ENCODE measurements around the gene TSHR.
"Not testable (repeated sequence)": the region's sequence is repeated elsewhere in the genome, so short reads cannot be mapped to it uniquely, and the experiment has no call there.

The TSHR gene

DNA sequence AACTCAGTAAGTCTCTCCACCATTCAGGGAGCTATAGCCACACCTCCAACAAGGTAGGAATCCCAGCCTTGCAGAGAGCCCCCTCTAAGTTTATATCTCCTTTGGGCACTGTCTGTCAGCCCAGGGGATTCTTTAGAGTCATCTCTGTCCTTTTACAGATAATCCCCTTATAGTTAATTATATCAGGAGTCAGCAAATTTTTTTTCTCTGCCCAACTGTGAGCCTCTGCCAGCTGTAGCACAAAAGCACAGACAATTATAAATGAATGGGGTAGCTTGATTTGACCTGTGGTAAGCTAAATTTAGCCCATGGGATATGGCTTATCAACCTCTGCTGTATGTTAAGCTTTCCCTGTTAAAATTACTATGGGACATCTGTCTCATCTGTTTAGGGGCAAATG lies 22.1 kb upstream of the TSHR start:
- Histone ChIP-seq H3K27me3 (ENCODE audit: control insufficient read depth in 1 of 2, insufficient read depth in 2 of 2, low read length in 2 of 2) (no peaks in the 10 kb centered on the region), H3K9me3 (ENCODE audit: low read length) (no peaks in the 10 kb centered on the region), H3K4me1 (ENCODE audit: insufficient read depth, low read length) (no peaks in the 10 kb centered on the region), H3K4me3 (ENCODE audit: low read depth in 1 of 2, low read length in 2 of 2) (no peak overlapping the region), H3K36me3 (ENCODE audit: insufficient read depth, low read length) (no peaks in the 10 kb centered on the region), H3K9ac (ENCODE audit: low read length) (no peak overlapping the region), H3K27ac (ENCODE audit: low read depth, low read length) (no peak overlapping the region)

GRCh38 chr14:80933686-80934085 lies 21.7 kb upstream of the TSHR start:
- H3K9ac ChIP-seq (ENCODE audit: low read length): no peak overlapping the region
- H3K36me3 ChIP-seq (ENCODE audit: insufficient read depth, low read length): no peaks in the 10 kb centered on the region

DNA sequence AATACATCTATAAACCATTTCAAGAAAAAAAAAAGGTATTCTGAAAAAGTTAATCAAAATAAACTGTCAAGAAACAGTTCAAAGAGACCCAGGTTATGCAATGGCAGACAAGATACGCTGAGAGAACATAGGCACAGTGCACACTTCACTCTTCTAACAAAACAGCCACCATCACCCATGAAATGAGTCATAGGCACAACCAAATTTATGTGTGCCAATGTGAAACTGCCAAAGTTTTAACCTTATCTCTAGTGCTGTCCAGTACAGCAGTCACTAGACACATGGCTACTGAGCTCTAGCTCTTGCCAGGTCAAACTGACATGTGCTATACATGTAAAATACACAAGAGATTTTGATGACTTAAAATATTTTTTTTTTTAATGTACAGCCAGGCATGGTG lies 15.3 kb upstream of the TSHR start:
- no peaks in the 10 kb centered on the region for H3K9me3 ChIP-seq (ENCODE audit: low read length)
- no peaks in the 10 kb centered on the region for H3K36me3 ChIP-seq (ENCODE audit: insufficient read depth, low read length)
- H3K27me3 ChIP-seq (ENCODE audit: control insufficient read depth in 1 of 2, insufficient read depth in 2 of 2, low read length in 2 of 2): no peaks in the 10 kb centered on the region
- H3K9ac ChIP-seq (ENCODE audit: low read length): no peak overlapping the region
- H3K27ac ChIP-seq (ENCODE audit: low read depth, low read length): no peak overlapping the region
- H3K4me3 ChIP-seq (ENCODE audit: low read depth in 1 of 2, low read length in 2 of 2): no peak overlapping the region
- H3K4me1 ChIP-seq (ENCODE audit: insufficient read depth, low read length): peaks cover 13% of the 10 kb centered on the region

More at GRCh38 chr14:80933686-80934085, 21.7 kb upstream of the TSHR start:
- H3K27ac ChIP-seq (ENCODE audit: low read depth, low read length): no peak overlapping the region
- no peak overlapping the region for H3K4me3 ChIP-seq (ENCODE audit: low read depth in 1 of 2, low read length in 2 of 2)
- H3K4me1 ChIP-seq (ENCODE audit: insufficient read depth, low read length): no peaks in the 10 kb centered on the region
- H3K9me3 ChIP-seq (ENCODE audit: low read length): no peaks in the 10 kb centered on the region
- no peaks in the 10 kb centered on the region for H3K27me3 ChIP-seq (ENCODE audit: control insufficient read depth in 1 of 2, insufficient read depth in 2 of 2, low read length in 2 of 2)

- H3K4me3 ChIP-seq (ENCODE audit: low read depth in 1 of 2, low read length in 2 of 2): peak within 1 kb of the TSS; percentile 80 to 88
- peak within 1 kb of the TSS; percentile 59 for H3K9ac ChIP-seq (ENCODE audit: low read length)
- peak within 1 kb of the TSS; percentile 48 for H3K27ac ChIP-seq (ENCODE audit: low read depth, low read length)
- H3K36me3 ChIP-seq (ENCODE audit: insufficient read depth, low read length): no peaks in the 10 kb centered on the region
- no peaks in the 10 kb centered on the region for H3K9me3 ChIP-seq (ENCODE audit: low read length)
- no peaks in the 10 kb centered on the region for H3K27me3 ChIP-seq (ENCODE audit: control insufficient read depth in 1 of 2, insufficient read depth in 2 of 2, low read length in 2 of 2)
- H3K4me1 ChIP-seq (ENCODE audit: insufficient read depth, low read length): peaks cover 13% of the 10 kb centered on the region
These were observed 13.9 kb upstream of the TSHR start, which contains the start of gene CEP128 for GRCh38 chr14:80941241-80942185. Gene CEP128, minus strand, starts transcription at chr14:80941738.

DNA sequence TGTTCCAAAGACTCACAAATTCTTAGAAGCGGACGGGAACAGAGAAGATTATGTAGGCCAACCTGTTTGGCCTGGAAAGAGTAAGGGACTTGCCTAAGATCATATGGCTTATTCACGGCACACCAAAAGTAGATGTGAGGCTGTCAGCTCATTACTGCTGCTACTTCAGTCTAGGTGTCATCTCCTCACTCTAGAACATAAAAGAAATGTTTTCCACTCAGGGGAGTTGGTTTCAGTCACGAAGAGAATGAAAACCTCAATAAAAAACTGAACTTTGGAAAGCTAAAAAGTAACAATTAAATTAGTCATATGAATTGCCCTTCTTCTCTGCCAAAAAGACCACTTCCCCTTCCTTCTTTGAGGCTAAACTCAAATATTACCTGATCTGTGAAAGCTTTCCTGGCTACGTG lies 13.2 kb upstream of the TSHR start:
- Histone ChIP-seq H3K36me3 (ENCODE audit: insufficient read depth, low read length) (no peaks in the 10 kb centered on the region), H3K27me3 (ENCODE audit: control insufficient read depth in 1 of 2, insufficient read depth in 2 of 2, low read length in 2 of 2) (no peaks in the 10 kb centered on the region), H3K4me3 (ENCODE audit: low read depth in 1 of 2, low read length in 2 of 2) (peak overlapping the region in 1 of 2 donors; percentile 80), H3K27ac (ENCODE audit: low read depth, low read length) (peak overlapping the region; percentile 41), H3K9ac (ENCODE audit: low read length) (peak overlapping the region; percentile 59), H3K9me3 (ENCODE audit: low read length) (no peaks in the 10 kb centered on the region), H3K4me1 (ENCODE audit: insufficient read depth, low read length) (peaks cover 13% of the 10 kb centered on the region)

DNA sequence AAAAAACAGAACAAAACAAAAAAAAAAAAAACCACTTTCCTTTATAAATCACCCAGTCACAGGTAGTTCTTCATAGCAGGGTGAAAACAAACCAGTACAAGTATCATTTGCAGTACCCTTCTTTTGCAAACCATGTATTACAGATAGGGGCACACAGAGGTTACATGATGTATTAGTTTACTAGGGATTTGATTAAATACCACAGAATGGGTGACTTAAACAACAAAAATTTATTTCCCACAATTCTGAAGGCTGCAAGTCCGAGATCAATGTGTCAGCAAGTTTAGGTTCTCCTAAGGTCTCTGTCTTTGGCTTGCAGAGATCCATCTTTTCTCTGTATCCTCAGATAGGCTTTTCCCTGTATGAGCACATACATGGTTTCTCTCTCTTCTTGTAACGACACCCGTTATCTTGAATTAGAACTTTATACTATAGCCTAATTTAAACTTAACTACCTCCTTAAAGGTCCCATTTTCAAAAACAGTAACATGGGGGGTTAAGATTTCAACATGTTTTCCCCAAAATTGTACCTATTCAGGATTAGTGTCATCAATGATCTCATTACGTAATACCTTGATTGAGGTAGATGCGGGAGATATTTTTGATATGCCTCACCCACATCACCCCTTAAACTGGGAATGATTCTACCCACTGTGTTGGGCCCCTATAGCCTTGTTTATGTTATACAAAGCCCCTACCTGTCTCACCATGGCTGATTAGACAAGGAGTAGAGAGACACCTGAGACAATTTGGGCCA lies 10.4 kb upstream of the TSHR start:
- no peak overlapping the region for H3K4me3 ChIP-seq (ENCODE audit: low read depth in 1 of 2, low read length in 2 of 2)
- no peaks in the 10 kb centered on the region for H3K27me3 ChIP-seq (ENCODE audit: control insufficient read depth in 1 of 2, insufficient read depth in 2 of 2, low read length in 2 of 2)
- H3K9ac ChIP-seq (ENCODE audit: low read length): no peak overlapping the region
- H3K9me3 ChIP-seq (ENCODE audit: low read length): no peaks in the 10 kb centered on the region
- H3K4me1 ChIP-seq (ENCODE audit: insufficient read depth, low read length): peaks cover 13% of the 10 kb centered on the region
- H3K36me3 ChIP-seq (ENCODE audit: insufficient read depth, low read length): no peaks in the 10 kb centered on the region
- no peak overlapping the region for H3K27ac ChIP-seq (ENCODE audit: low read depth, low read length)

- H3K4me3 ChIP-seq (ENCODE audit: low read depth in 1 of 2, low read length in 2 of 2): no peak overlapping the region
- no peak overlapping the region for H3K27ac ChIP-seq (ENCODE audit: low read depth, low read length)
- peaks cover 9% of the 10 kb centered on the region for H3K4me1 ChIP-seq (ENCODE audit: insufficient read depth, low read length)
- H3K9ac ChIP-seq (ENCODE audit: low read length): no peak overlapping the region
- H3K9me3 ChIP-seq (ENCODE audit: low read length): no peaks in the 10 kb centered on the region
- H3K36me3 ChIP-seq (ENCODE audit: insufficient read depth, low read length): no peaks in the 10 kb centered on the region
- H3K27me3 ChIP-seq (ENCODE audit: control insufficient read depth in 1 of 2, insufficient read depth in 2 of 2, low read length in 2 of 2): no peaks in the 10 kb centered on the region
These were observed 9.2 kb upstream of the TSHR start for GRCh38 chr14:80946187-80946586.

- H3K4me1 ChIP-seq (ENCODE audit: insufficient read depth, low read length): peaks cover 9% of the 10 kb centered on the region
- no peaks in the 10 kb centered on the region for H3K36me3 ChIP-seq (ENCODE audit: insufficient read depth, low read length)
- no peak overlapping the region for H3K27ac ChIP-seq (ENCODE audit: low read depth, low read length)
- no peak overlapping the region for H3K9ac ChIP-seq (ENCODE audit: low read length)
- H3K27me3 ChIP-seq (ENCODE audit: control insufficient read depth in 1 of 2, insufficient read depth in 2 of 2, low read length in 2 of 2): no peaks in the 10 kb centered on the region
- no peak overlapping the region for H3K4me3 ChIP-seq (ENCODE audit: low read depth in 1 of 2, low read length in 2 of 2)
- no peaks in the 10 kb centered on the region for H3K9me3 ChIP-seq (ENCODE audit: low read length)
These were observed 8.6 kb upstream of the TSHR start for GRCh38 chr14:80946797-80947196.

DNA sequence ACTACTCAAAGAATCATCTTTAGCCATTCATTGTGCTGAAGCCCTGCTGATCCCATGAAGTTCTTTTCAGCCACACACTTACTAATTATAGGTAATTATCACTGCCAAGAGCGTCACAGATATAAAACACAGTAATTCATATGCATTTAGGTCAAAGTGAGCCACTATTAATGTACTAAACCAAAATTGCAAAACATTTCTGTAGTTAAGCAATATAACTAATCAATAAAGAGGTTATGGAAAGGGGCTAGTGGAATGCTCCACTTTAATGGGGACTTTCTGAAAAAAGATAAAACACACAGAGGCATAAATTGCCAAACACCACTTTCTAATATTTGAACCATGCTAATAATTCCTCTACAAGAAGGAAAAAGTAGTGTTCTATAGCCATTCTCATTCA lies 7.1 kb upstream of the TSHR start:
- no peak overlapping the region for H3K9ac ChIP-seq (ENCODE audit: low read length)

DNA sequence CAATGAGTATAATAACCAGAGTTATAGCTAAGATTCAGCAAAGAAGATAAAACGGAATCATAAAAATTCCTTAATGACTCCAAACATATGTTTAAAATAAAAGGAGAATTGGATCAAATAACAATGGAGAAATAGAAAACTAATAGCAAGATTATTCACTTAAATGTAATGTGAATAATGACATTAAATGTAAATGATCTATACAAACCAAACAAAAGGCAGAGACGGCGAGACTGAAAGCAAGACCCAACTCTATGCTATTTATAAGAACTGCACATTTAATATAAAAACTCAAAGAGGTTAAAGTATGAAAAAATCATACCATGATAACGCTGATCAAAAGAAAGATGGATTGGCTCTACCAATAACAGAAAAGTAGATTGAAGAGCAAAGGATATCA lies 3.9 kb upstream of the TSHR start:
- no peak overlapping the region for H3K27ac ChIP-seq (ENCODE audit: low read depth, low read length)
- no peaks in the 10 kb centered on the region for H3K27me3 ChIP-seq (ENCODE audit: control insufficient read depth in 1 of 2, insufficient read depth in 2 of 2, low read length in 2 of 2)
- H3K4me1 ChIP-seq (ENCODE audit: insufficient read depth, low read length): no peaks in the 10 kb centered on the region
- H3K9ac ChIP-seq (ENCODE audit: low read length): no peak overlapping the region
- no peak overlapping the region for H3K4me3 ChIP-seq (ENCODE audit: low read depth in 1 of 2, low read length in 2 of 2)
- no peaks in the 10 kb centered on the region for H3K9me3 ChIP-seq (ENCODE audit: low read length)
- H3K36me3 ChIP-seq (ENCODE audit: insufficient read depth, low read length): no peaks in the 10 kb centered on the region

More for the DNA sequence above, 7.1 kb upstream of the TSHR start:
- no peaks in the 10 kb centered on the region for H3K27me3 ChIP-seq (ENCODE audit: control insufficient read depth in 1 of 2, insufficient read depth in 2 of 2, low read length in 2 of 2)
- no peaks in the 10 kb centered on the region for H3K36me3 ChIP-seq (ENCODE audit: insufficient read depth, low read length)
- no peaks in the 10 kb centered on the region for H3K4me1 ChIP-seq (ENCODE audit: insufficient read depth, low read length)
- no peak overlapping the region for H3K27ac ChIP-seq (ENCODE audit: low read depth, low read length)
- no peaks in the 10 kb centered on the region for H3K9me3 ChIP-seq (ENCODE audit: low read length)
- H3K4me3 ChIP-seq (ENCODE audit: low read depth in 1 of 2, low read length in 2 of 2): no peak overlapping the region

- H3K4me1 ChIP-seq (ENCODE audit: insufficient read depth, low read length); H3K9me3 ChIP-seq (ENCODE audit: low read length); H3K27ac ChIP-seq (ENCODE audit: low read depth, low read length); H3K4me3 ChIP-seq (ENCODE audit: low read depth in 1 of 2, low read length in 2 of 2); H3K36me3 ChIP-seq (ENCODE audit: insufficient read depth, low read length); H3K9ac ChIP-seq (ENCODE audit: low read length); H3K27me3 ChIP-seq (ENCODE audit: control insufficient read depth in 1 of 2, insufficient read depth in 2 of 2, low read length in 2 of 2): not testable (repeated sequence)
These were observed 2.2 kb upstream of the TSHR start for GRCh38 chr14:80953211-80953610.

Measured in muscle layer of colon (tissue), 2 donors.